ENCODE measurements around the gene LIPC.

DNA sequence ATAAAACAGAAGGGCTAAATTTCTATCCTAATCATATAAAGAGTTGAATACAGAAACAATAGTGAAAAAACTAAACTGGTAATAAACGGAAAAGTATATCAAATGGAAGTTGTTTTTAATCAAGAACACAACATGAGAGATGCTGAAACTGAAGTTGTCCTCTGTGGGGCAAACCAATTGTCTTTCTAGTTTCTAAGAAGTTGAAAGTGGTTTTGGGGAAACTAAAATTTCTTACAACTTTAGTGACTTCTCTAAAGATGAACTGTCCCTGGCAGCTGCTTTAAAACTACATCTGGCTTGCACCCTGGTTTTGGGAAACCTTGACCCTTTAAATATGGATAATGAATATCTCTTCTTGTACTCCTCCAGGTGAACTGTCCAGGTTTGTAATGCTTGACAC is 162.1 kb downstream of the LIPC start:
- TF ChIP-seq, protein P1, sequence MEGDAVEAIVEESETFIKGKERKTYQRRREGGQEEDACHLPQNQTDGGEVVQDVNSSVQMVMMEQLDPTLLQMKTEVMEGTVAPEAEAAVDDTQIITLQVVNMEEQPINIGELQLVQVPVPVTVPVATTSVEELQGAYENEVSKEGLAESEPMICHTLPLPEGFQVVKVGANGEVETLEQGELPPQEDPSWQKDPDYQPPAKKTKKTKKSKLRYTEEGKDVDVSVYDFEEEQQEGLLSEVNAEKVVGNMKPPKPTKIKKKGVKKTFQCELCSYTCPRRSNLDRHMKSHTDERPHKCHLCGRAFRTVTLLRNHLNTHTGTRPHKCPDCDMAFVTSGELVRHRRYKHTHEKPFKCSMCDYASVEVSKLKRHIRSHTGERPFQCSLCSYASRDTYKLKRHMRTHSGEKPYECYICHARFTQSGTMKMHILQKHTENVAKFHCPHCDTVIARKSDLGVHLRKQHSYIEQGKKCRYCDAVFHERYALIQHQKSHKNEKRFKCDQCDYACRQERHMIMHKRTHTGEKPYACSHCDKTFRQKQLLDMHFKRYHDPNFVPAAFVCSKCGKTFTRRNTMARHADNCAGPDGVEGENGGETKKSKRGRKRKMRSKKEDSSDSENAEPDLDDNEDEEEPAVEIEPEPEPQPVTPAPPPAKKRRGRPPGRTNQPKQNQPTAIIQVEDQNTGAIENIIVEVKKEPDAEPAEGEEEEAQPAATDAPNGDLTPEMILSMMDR (IDR thresholded peaks at IDR 0.05) = no peak
- TF ChIP-seq EP300 (IDR thresholded peaks at IDR 0.05) = no peak

Measured in sigmoid colon (tissue), 4 donors.